ENCODE data around the gene HES4.

- TF ChIP-seq POLR2A (IDR thresholded peaks at IDR 0.05; ENCODE audit: low read depth, low read length) (peak; percentile 50), CTCF (IDR thresholded peaks at IDR 0.05; ENCODE audit: extremely low read depth in 1 of 2, insufficient read depth in 1 of 2, low read depth in 1 of 2, low read length in 2 of 2) (no peak), POLR2AphosphoS5 (IDR thresholded peaks at IDR 0.05; ENCODE audit: insufficient read depth, low read depth, low read length) (peak; percentile 74), GATA2 (IDR thresholded peaks at IDR 0.05; ENCODE audit: insufficient read depth, insufficient read length, low read depth, low read length) (no peak), EZH2 (IDR thresholded peaks at IDR 0.05; ENCODE audit: borderline replicate concordance, low read depth, low read length, severe bottlenecking) (no peak), FOS (IDR thresholded peaks at IDR 0.05; ENCODE audit: borderline replicate concordance, insufficient read depth, low read length) (peak; percentile 50), MYC (IDR thresholded peaks at IDR 0.05; ENCODE audit: low read depth, low read length) (no peak), JUN (IDR thresholded peaks at IDR 0.05; ENCODE audit: borderline replicate concordance, insufficient read depth, insufficient read length, low read depth) (no peak), MAX (IDR thresholded peaks at IDR 0.05; ENCODE audit: insufficient read depth, insufficient read length) (no peak)
Measured at GRCh38 chr1:966704-967300, 33.1 kb downstream of the HES4 start.
